B cell (primary cell): ENCODE measurements around the gene ZPBP2.

Source experiments
- CTCF ChIP-seq: fragments of 200-600 bp; IDR thresholded peaks from one replicate; pipeline ENCODE4 v1.8.0; 2022; ENCODE audit warnings: antibody characterized with exemption, mild to moderate bottlenecking
- EZH2 ChIP-seq: IDR thresholded peaks from 2 replicates; pipeline ENCODE4 v1.6.1; 2012; ENCODE audit warnings: borderline replicate concordance, low read depth, mild to moderate bottlenecking, moderate library complexity, low read length; ENCODE audit not compliant: insufficient read depth, poor library complexity, severe bottlenecking

GRCh38 chr17:39826334-39826733 lies 41.7 kb upstream of the ZPBP2 start:
- no peak for TF ChIP-seq CTCF
- TF ChIP-seq EZH2: no peak
